K562 (cell line): ENCODE measurements around the gene IQCE. TPM values are rescaled to one million over a fixed set of nuclear protein-coding genes. Genes with fewer than 3 reads are reported as not detected.

ENCODE experiments used
- ATAC-seq: fragments of 200-7000 bp; cut with Tn5 transposase; 3 replicates; pipeline ENCODE4 v1.9.1; 2020; ENCODE audit warnings: moderate library complexity
- BruUV-seq: library from RNA; stranded (reverse); fragments of 400-500 nt; replicated peaks from 2 replicates; lab custom pipeline; 2021; lab: Mats Ljungman, UMichigan
- CTCF ChIA-PET: fragments of 300-600 bp; formaldehyde crosslinking; extraction: SDS; loops from one replicate; lab custom pipeline; 2021; ENCODE audit warnings: low intra/inter-chr PET ratio; lab: Yijun Ruan, JAX
- POLR2A ChIA-PET: fragments of 300-600, 350-650 bp; sonication (Branson Sonifier 250); formaldehyde crosslinking; extraction: SDS; loops from one replicate; lab custom pipeline; 2021; ENCODE audit warnings: antibody characterized with exemption, inconsistent platforms; lab: Yijun Ruan, JAX
- DNase-seq, 4 experiments: peaks; one replicate each; pipeline versions ENCODE4 v3.0.0 to v3.0.0-alpha.2; 2011 to 2018; ENCODE audit warnings: low spot score in 3 of 4, mixed read lengths in 3 of 4; ENCODE audit errors: extremely low read depth in 1 of 4
- FAIRE-seq: peaks from 2 replicates; lab custom pipeline; 2011; peaks lifted over from hg19 to GRCh38; lab: Jason Lieb, UNC
- H2AFZ ChIP-seq: 2 replicates; pipeline ENCODE4 v1.6.0; 2011; ENCODE audit warnings: low read depth, low read length, control low read depth, inconsistent platforms
- H3K27ac ChIP-seq: fragments of 200-600 bp; 3 replicates; pipeline ENCODE4 v1.8.0; 2011; ENCODE audit warnings: low read depth, mild to moderate bottlenecking, control low read depth, inconsistent platforms, low read length, moderate library complexity, mixed read lengths; ENCODE audit errors: extremely low read depth
- H3K27me3 ChIP-seq, 2 experiments: fragments of 300-600 bp in 1 of 2; 2 replicates in 1 of 2; 3 replicates in 1 of 2; pipeline versions ENCODE4 v1.6.0 to v1.8.0; 2011; ENCODE audit warnings: inconsistent platforms in 2 of 2, low read length in 2 of 2, mild to moderate bottlenecking in 1 of 2, mixed read lengths in 1 of 2, moderate library complexity in 1 of 2; ENCODE audit not compliant: control insufficient read depth in 2 of 2, insufficient read depth in 2 of 2
- H3K36me3 ChIP-seq: fragments of 300-600 bp; 3 replicates; pipeline ENCODE4 v1.8.0; 2011; ENCODE audit warnings: mild to moderate bottlenecking, low read length, inconsistent platforms; ENCODE audit not compliant: control insufficient read depth, insufficient read depth
- H3K4me1 ChIP-seq, 2 experiments: fragments of 200-600 bp in 1 of 2; replicated peaks in 1 of 2; 2 replicates in 1 of 2; 3 replicates in 1 of 2; pipeline versions ENCODE4 v1.5.1 to v1.8.0; 2011; ENCODE audit warnings: inconsistent platforms in 2 of 2, low read length in 2 of 2, mild to moderate bottlenecking in 1 of 2, mixed read lengths in 1 of 2, moderate library complexity in 1 of 2; ENCODE audit not compliant: control insufficient read depth in 2 of 2, insufficient read depth in 2 of 2
- H3K4me2 ChIP-seq: 2 replicates; pipeline ENCODE4 v1.6.1; 2011; ENCODE audit warnings: low read length, control low read depth, inconsistent platforms, mixed read lengths; ENCODE audit not compliant: insufficient read depth
- H3K4me3 ChIP-seq: fragments of 200-600 bp; sonication (generic), shearing (Covaris generic); 2 replicates; pipeline ENCODE4 v1.5.1; 2016; ENCODE audit warnings: control low read depth, inconsistent platforms
- H3K79me2 ChIP-seq: fragments of 200-600 bp; 3 replicates; pipeline ENCODE4 v1.8.0; 2011; ENCODE audit warnings: low read length, inconsistent platforms; ENCODE audit not compliant: control insufficient read depth, insufficient read depth
- H3K9ac ChIP-seq, 2 experiments: 2 replicates each; pipeline versions ENCODE4 v1.6.0 to v1.6.1; 2011; ENCODE audit warnings: low read depth in 2 of 2, low read length in 2 of 2, control low read depth in 1 of 2, inconsistent platforms in 1 of 2, mild to moderate bottlenecking in 1 of 2, mixed read lengths in 1 of 2; ENCODE audit not compliant: insufficient read depth in 1 of 2
- H3K9me1 ChIP-seq: one replicate; pipeline ENCODE4 v1.6.0; 2011; ENCODE audit warnings: inconsistent platforms, mild to moderate bottlenecking, low read length, moderate library complexity; ENCODE audit not compliant: control insufficient read depth, insufficient read depth
- H3K9me3 ChIP-seq: replicated peaks from 2 replicates; pipeline ENCODE4 v1.5.1; 2011; ENCODE audit warnings: low read depth, low read length, inconsistent platforms; ENCODE audit not compliant: control insufficient read depth, insufficient read depth
- H4K20me1 ChIP-seq: replicated peaks from 2 replicates; pipeline ENCODE4 v1.6.1; 2011; ENCODE audit warnings: low read length, inconsistent platforms, mixed read lengths; ENCODE audit not compliant: control insufficient read depth, insufficient read depth
- IFI16 ChIP-seq: fragments of 250-450 bp; sonication (Bioruptor Pico); IDR thresholded peaks from 2 replicates; pipeline ENCODE4 v2.1.2; 2022; ENCODE audit warnings: mild to moderate bottlenecking, inconsistent platforms
- ILK ChIP-seq: fragments of 450-650 bp; IDR thresholded peaks from 2 replicates; pipeline ENCODE4 v1.6.1; 2016; ENCODE audit warnings: missing genetic modification characterization, low read depth, mild to moderate bottlenecking, missing compliant biosample characterization, moderate library complexity, borderline replicate concordance
- NEUROD1 ChIP-seq: fragments of 150-350 bp; IDR thresholded peaks from 2 replicates; pipeline ENCODE4 v1.6.1; 2014; ENCODE audit warnings: borderline replicate concordance, low read length, low read depth; ENCODE audit not compliant: partially characterized antibody
- SMAD3 ChIP-seq: fragments of 450-650 bp; formaldehyde crosslinking; conservative IDR thresholded peaks from 2 replicates; pipeline ENCODE4 v1.4.0; 2020; ENCODE audit warnings: mild to moderate bottlenecking
- WGBS: fragments of 100-300 bp; shearing (Covaris generic); methylation state at CpG from one replicate; pipeline ENCODE4 v1.1.6; 2016; ENCODE audit warnings: low coverage, mixed read lengths; ENCODE audit not compliant: insufficient coverage; ENCODE audit errors: missing lambda C conversion rate; 5-methylcytosine and 5-hydroxymethylcytosine counted together
- in situ Hi-C: fragments of 300-500 bp; cut with MboI; formaldehyde crosslinking; loops from 4 replicates; pipeline ENCODE4 v1.15.0; 2018; ENCODE audit warnings: inconsistent platforms, mixed read lengths
- intact Hi-C: fragments of 100-400 bp; cut with micrococcal nuclease; formaldehyde crosslinking; loops from 2 replicates; pipeline ENCODE4 v1.14.2; 2022
- polyA plus RNA-seq, 8 experiments: library from polyadenylated mRNA; depleted of rRNA in 4 of 8; stranded (reverse) in 5 of 8; unstranded in 3 of 8; fragments of >200 nt; fragmentation: Nextera tagmentation in 2 of 8; fragmentation: Illumina TruSeq in 1 of 8; extraction: Ambion mirVana in 2 of 8; extraction: Trizol in 1 of 8; gene quantifications; 2 replicates each; pipeline versions ENCODE4 v1.2.1 to v1.2.3, GENCODE V29; 2011 to 2014; ENCODE audit warnings: inconsistent platforms in 1 of 8, missing spikeins in 1 of 8
- total RNA-seq, 7 experiments: library from RNA; depleted of rRNA in 6 of 7; stranded (reverse); fragments of >200 nt in 6 of 7; fragmentation: Illumina TruSeq in 2 of 7; extraction: Trizol in 2 of 7; gene quantifications; 2 replicates each; pipeline versions ENCODE4 v1.2.1 to v1.2.3, GENCODE V29; 2011 to 2021; ENCODE audit warnings: low replicate concordance in 1 of 7
- TF ChIP-seq, protein P1 (sequence below): fragments of 450-650 bp; formaldehyde crosslinking; IDR thresholded peaks from 2 replicates; pipeline ENCODE4 v1.4.0; 2020; ENCODE audit warnings: mild to moderate bottlenecking
- TF ChIP-seq, protein P2 (sequence below): fragments of 450-650 bp; IDR thresholded peaks from 2 replicates; pipeline ENCODE4 v1.6.1; 2014; ENCODE audit warnings: low read depth, mild to moderate bottlenecking, moderate library complexity, borderline replicate concordance

IQCE gene
- total and polyA plus RNA-seq, 9 of the 15 experiments (the other 6 are each of a cell fraction or from before 2014, with no cell fraction given) = 0.18 to 8.5 (median 4.2) TPM

DNA sequence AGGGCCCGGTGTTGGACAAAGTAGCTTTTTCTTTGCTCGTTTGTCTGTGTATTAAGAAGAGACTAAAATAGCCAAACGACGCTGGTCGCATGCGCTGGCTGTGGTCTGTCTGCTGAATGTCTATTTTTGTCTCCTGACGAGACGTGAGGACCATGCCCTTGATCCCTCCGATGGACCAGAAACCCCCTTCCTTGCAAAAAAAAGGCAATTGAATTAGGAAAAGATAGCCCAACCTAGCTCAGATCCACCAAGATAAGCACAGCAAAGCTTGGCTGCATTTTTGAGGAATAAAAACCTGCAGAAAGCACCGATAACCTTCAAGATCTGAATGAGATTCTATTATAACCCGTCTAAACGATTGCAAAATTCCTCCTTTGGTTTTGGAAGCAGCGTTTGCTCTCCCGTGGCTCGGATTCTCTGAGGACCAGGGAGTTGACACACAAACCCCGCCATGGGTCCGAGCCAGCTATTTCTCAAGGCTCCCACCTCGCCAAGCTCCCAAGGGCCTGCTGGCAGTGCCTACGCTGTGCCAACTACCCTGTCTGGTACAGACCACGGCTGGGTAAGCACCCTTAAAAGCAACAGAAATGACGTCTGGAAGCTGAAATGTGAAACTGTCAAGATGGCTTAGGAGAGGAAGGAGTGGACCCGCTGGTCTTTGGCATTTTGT lies 55.3 kb downstream of the IQCE start:
- ChIA-PET CTCF (no interaction called here), POLR2A (interaction anchor here (0.6 to 1.2 kb wide), 3 partner anchors 8 to 105 kb away, joined by 3 to 4 read pairs (median 3); partner anchors contain the start of gene TTYH3)
- Histone ChIP-seq H4K20me1 (0 out of 2 replicates have a peak, but pooled peaks cover 6% of the 10 kb centered on the region), H3K4me2 (no peak overlapping the region), H2AFZ (no peak overlapping the region), H3K9ac (peak overlapping the region in 1 of 2 experiments; percentile 75; a peak in 2 of 4 replicates), H3K9me1 (no peaks in the 10 kb centered on the region), H3K4me1 (peaks cover 10 to 51% of the 10 kb centered on the region in 2 experiments; a peak in 4 of 5 replicates), H3K27ac (no peak overlapping the region), H3K4me3 (no peak overlapping the region), H3K27me3 (peaks cover 0 to 8% of the 10 kb centered on the region in 2 experiments; a peak in 3 of 5 replicates), H3K79me2 (no peaks in the 10 kb centered on the region), H3K9me3 (no peaks in the 10 kb centered on the region), H3K36me3 (no peaks in the 10 kb centered on the region)
- no peak for ATAC-seq
- BruUV-seq = no TSS peak
- in situ Hi-C loops (no loop called here), intact Hi-C loops (no loop called here)
- no peak for TF ChIP-seq IFI16
- TF ChIP-seq SMAD3 (CRISPR knock-in tag) = no peak
- TF ChIP-seq NEUROD1 = no peak
- TF ChIP-seq ILK (tag) = no peak
- TF ChIP-seq, protein P1, sequence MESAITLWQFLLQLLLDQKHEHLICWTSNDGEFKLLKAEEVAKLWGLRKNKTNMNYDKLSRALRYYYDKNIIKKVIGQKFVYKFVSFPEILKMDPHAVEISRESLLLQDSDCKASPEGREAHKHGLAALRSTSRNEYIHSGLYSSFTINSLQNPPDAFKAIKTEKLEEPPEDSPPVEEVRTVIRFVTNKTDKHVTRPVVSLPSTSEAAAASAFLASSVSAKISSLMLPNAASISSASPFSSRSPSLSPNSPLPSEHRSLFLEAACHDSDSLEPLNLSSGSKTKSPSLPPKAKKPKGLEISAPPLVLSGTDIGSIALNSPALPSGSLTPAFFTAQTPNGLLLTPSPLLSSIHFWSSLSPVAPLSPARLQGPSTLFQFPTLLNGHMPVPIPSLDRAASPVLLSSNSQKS (CRISPR knock-in tag) = no peak
- TF ChIP-seq, protein P2, sequence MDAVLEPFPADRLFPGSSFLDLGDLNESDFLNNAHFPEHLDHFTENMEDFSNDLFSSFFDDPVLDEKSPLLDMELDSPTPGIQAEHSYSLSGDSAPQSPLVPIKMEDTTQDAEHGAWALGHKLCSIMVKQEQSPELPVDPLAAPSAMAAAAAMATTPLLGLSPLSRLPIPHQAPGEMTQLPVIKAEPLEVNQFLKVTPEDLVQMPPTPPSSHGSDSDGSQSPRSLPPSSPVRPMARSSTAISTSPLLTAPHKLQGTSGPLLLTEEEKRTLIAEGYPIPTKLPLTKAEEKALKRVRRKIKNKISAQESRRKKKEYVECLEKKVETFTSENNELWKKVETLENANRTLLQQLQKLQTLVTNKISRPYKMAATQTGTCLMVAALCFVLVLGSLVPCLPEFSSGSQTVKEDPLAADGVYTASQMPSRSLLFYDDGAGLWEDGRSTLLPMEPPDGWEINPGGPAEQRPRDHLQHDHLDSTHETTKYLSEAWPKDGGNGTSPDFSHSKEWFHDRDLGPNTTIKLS = no peak
- no peak for DNase-seq
- FAIRE-seq = no peak
- 31% methylated on average over 18 of the region's 22 CpGs for WGBS
